OCI-LY7 (cell line): ENCODE data around the gene CH25H. TPM values are rescaled to one million over a fixed set of nuclear protein-coding genes. Genes with fewer than 3 reads are reported as not detected.
"Not testable (repeated sequence)": the region's sequence is repeated elsewhere in the genome, so short reads cannot be mapped to it uniquely, and the experiment has no call there.

Source experiments
- BruUV-seq: library from RNA; stranded (reverse); fragments of 400-500 nt; replicated peaks from 2 replicates; lab custom pipeline; 2021; lab: Mats Ljungman, UMichigan
- CTCF ChIA-PET: fragments of 300-600 bp; sonication (Branson Sonifier 250); formaldehyde crosslinking; loops from one replicate; lab custom pipeline; 2022; ENCODE audit warnings: antibody characterized with exemption; ENCODE audit not compliant: unreplicated experiment; lab: Charles Lee
- POLR2A ChIA-PET: fragments of 300-600 bp; sonication (Branson Sonifier 250); formaldehyde crosslinking; loops from one replicate; lab custom pipeline; 2022; ENCODE audit warnings: antibody characterized with exemption; lab: Charles Lee
- DNase-seq: peaks from one replicate; pipeline ENCODE4 v3.0.0-alpha.2; 2015; ENCODE audit warnings: low spot score
- H2AFZ ChIP-seq: fragments of 200-600 bp; sonication (generic), shearing (Covaris generic); 2 replicates; pipeline ENCODE4 v1.6.1; 2014; ENCODE audit warnings: mild to moderate bottlenecking, antibody characterized with exemption, low read length, moderate library complexity
- H3K27ac ChIP-seq: fragments of 200-600 bp; sonication (generic); 2 replicates; pipeline ENCODE4 v1.5.1; 2014; ENCODE audit warnings: mixed run types, low read depth, mild to moderate bottlenecking, moderate library complexity, low read length, inconsistent platforms; ENCODE audit not compliant: poor library complexity, severe bottlenecking
- H3K36me3 ChIP-seq: fragments of 200-600 bp; sonication (generic); 2 replicates; pipeline ENCODE4 v1.6.1; 2014; ENCODE audit warnings: mild to moderate bottlenecking, antibody characterized with exemption, low read length, moderate library complexity, mixed read lengths; ENCODE audit not compliant: insufficient read depth
- H3K4me1 ChIP-seq: fragments of 200-600 bp; sonication (generic); 2 replicates; pipeline ENCODE4 v1.5.1; 2014; ENCODE audit warnings: mild to moderate bottlenecking, low read length; ENCODE audit not compliant: insufficient read depth, poor library complexity, severe bottlenecking
- H3K4me2 ChIP-seq: fragments of 200-600 bp; sonication (generic); 2 replicates; pipeline ENCODE4 v1.6.1; 2014; ENCODE audit warnings: mild to moderate bottlenecking, low read length
- H3K4me3 ChIP-seq: fragments of 200-600 bp; sonication (generic); 2 replicates; pipeline ENCODE4 v1.5.1; 2014; ENCODE audit warnings: mild to moderate bottlenecking, low read depth, low read length; ENCODE audit not compliant: poor library complexity, severe bottlenecking
- H3K79me2 ChIP-seq: fragments of 200-600 bp; sonication (generic); 2 replicates; pipeline ENCODE4 v1.6.1; 2016; ENCODE audit warnings: low read depth, mild to moderate bottlenecking, low read length, moderate library complexity, mixed read lengths; ENCODE audit not compliant: insufficient read depth
- H3K9me2 ChIP-seq: fragments of 200-600 bp; sonication (generic); 2 replicates; pipeline ENCODE4 v1.6.1; 2016; ENCODE audit warnings: mild to moderate bottlenecking, low read length, mixed read lengths; ENCODE audit not compliant: insufficient read depth
- H3K9me3 ChIP-seq: fragments of 200-600 bp; sonication (generic); 2 replicates; pipeline ENCODE4 v1.6.1; 2014; ENCODE audit warnings: mild to moderate bottlenecking, mixed run types, low read length, mixed read lengths
- H4K20me1 ChIP-seq: fragments of 200-600 bp; sonication (generic); 2 replicates; pipeline ENCODE4 v1.6.1; 2014; ENCODE audit warnings: mild to moderate bottlenecking, antibody characterized with exemption, low read length, moderate library complexity, mixed read lengths; ENCODE audit not compliant: insufficient read depth
- CTCF ChIP-seq: fragments of 200-600 bp; sonication (generic); conservative IDR thresholded peaks from 2 replicates; pipeline ENCODE4 v1.5.1; 2014; ENCODE audit warnings: mild to moderate bottlenecking, antibody characterized with exemption, low read length, moderate library complexity, mixed read lengths
- EZH2phosphoT487 ChIP-seq: fragments of 200-600 bp; sonication (generic); IDR thresholded peaks from 2 replicates; pipeline ENCODE4 v1.6.1; 2018; ENCODE audit warnings: low read depth, borderline replicate concordance, mild to moderate bottlenecking, mixed run types, antibody characterized with exemption, low read length, moderate library complexity, mixed read lengths
- intact Hi-C: fragments of 100-400 bp; cut with micrococcal nuclease; formaldehyde crosslinking; loops from one replicate; pipeline ENCODE4 v1.10.0; 2022; ENCODE audit not compliant: unreplicated experiment
- total RNA-seq, 2 experiments: library from RNA; depleted of rRNA in 1 of 2; stranded (reverse); fragments of >200 nt in 1 of 2; shearing (Covaris generic) in 1 of 2; gene quantifications; 2 replicates each; pipeline ENCODE4 v1.2.3, GENCODE V29; 2014 to 2022

The CH25H gene
- total RNA-seq, 2 experiments from 2014 or later: not detected

GRCh38 chr10:89248990-89249389, 41.9 kb upstream of the CH25H start:
- ChIA-PET CTCF (no interaction called here), POLR2A (interaction anchor here (0.7 to 1.1 kb wide), 3 partner anchors 12 to 314 kb away, joined by 3 read pairs; no protein-coding TSS in a partner anchor)
- no peak overlapping the region for H3K4me2 ChIP-seq
- intact Hi-C loops: no loop called here
- no peak for DNase-seq
- H3K4me1 ChIP-seq: peaks cover 10% of the 10 kb centered on the region
- no peaks in the 10 kb centered on the region for H3K9me2 ChIP-seq
- H3K36me3 ChIP-seq: no peaks in the 10 kb centered on the region
- TF ChIP-seq EZH2phosphoT487 (no peak), CTCF (no peak)
- no peak overlapping the region for H3K27ac ChIP-seq
- no peaks in the 10 kb centered on the region for H3K79me2 ChIP-seq
- no peak overlapping the region for H3K4me3 ChIP-seq
- peaks cover 12% of the 10 kb centered on the region; the same call in 1 of the 2 replicates for H3K9me3 ChIP-seq
- no peaks in the 10 kb centered on the region for H4K20me1 ChIP-seq
- BruUV-seq: no TSS peak
- no peak overlapping the region for H2AFZ ChIP-seq

- intact Hi-C loops, H3K79me2 ChIP-seq, DNase-seq, H3K4me2 ChIP-seq, H3K27ac ChIP-seq, CTCF ChIA-PET, H3K9me3 ChIP-seq, H2AFZ ChIP-seq, H3K9me2 ChIP-seq, BruUV-seq, H3K4me3 ChIP-seq, H4K20me1 ChIP-seq, H3K36me3 ChIP-seq: not testable (repeated sequence)
- H3K4me1 ChIP-seq: peaks cover 22% of the 10 kb centered on the region
- POLR2A ChIA-PET: interaction anchor here (0.7 kb wide), 1 partner anchor 166 kb away, joined by 4 read pairs; no protein-coding TSS in a partner anchor
These were observed 40.5 kb upstream of the CH25H start for GRCh38 chr10:89247623-89248022.

- Histone ChIP-seq H2AFZ (no peak overlapping the region), H3K79me2 (no peaks in the 10 kb centered on the region), H3K9me2 (no peaks in the 10 kb centered on the region), H3K4me1 (peaks cover 21% of the 10 kb centered on the region), H4K20me1 (no peaks in the 10 kb centered on the region), H3K27ac (no peak overlapping the region), H3K4me2 (no peak overlapping the region), H3K36me3 (no peaks in the 10 kb centered on the region), H3K4me3 (no peak overlapping the region), H3K9me3 (no peaks in the 10 kb centered on the region)
- ChIA-PET CTCF (no interaction called here), POLR2A (no interaction called here)
- intact Hi-C loops: no loop called here
- TF ChIP-seq EZH2phosphoT487: no peak
- peak; percentile 23; the same call in 1 of the 2 replicates for TF ChIP-seq CTCF
- no peak for DNase-seq
- no TSS peak for BruUV-seq
These were observed 38.7 kb upstream of the CH25H start for GRCh38 chr10:89245802-89246201.
